ENCODE results near the gene MAMSTR.

GRCh38 chr19:48687776-48688175 is 31.7 kb downstream of the MAMSTR start:
- TF ChIP-seq GATA2 (IDR thresholded peaks at IDR 0.05; ENCODE audit: low read depth, low read length) (no peak), GATA3 (IDR thresholded peaks at IDR 0.05; ENCODE audit: low read depth, low read length) (no peak)

Measured in SH-SY5Y (cell line).